T-helper 17 cell (primary cell): ENCODE data around the gene NBEAL1. TPM values are rescaled to one million over a fixed set of nuclear protein-coding genes. Genes with fewer than 3 reads are reported as not detected.
"Not testable (repeated sequence)": the region's sequence is repeated elsewhere in the genome, so short reads cannot be mapped to it uniquely, and the experiment has no call there.

Source experiments
- ATAC-seq: fragments of 150-1000 bp; cut with Tn5 transposase; 2 replicates; pipeline ENCODE4 v1.10.0; 2021; ENCODE audit warnings: mild to moderate bottlenecking, moderate library complexity
- DNase-seq, 3 donors: peaks; one replicate each; pipeline versions ENCODE4 v3.0.0 to v3.0.0-alpha.2; 2020 to 2021
- H3K9me3 ChIP-seq: one replicate; pipeline ENCODE4 v1.7.0; 2013; ENCODE audit warnings: low read length, mild to moderate bottlenecking; ENCODE audit not compliant: control insufficient read depth, poor library complexity, severe bottlenecking
- H3K27ac Mint-ChIP-seq: one replicate; pipeline ENCODE4 v1.8.0; 2022; ENCODE audit warnings: mild to moderate bottlenecking, moderate library complexity, mixed read lengths
- H3K27me3 Mint-ChIP-seq: one replicate; pipeline ENCODE4 v1.8.0; 2022; ENCODE audit warnings: mixed read lengths
- H3K36me3 Mint-ChIP-seq: one replicate; pipeline ENCODE4 v1.8.0; 2022; ENCODE audit warnings: low read depth, mixed read lengths
- H3K4me1 Mint-ChIP-seq: one replicate; pipeline ENCODE4 v1.8.0; 2022; ENCODE audit warnings: mild to moderate bottlenecking, mixed read lengths
- H3K4me3 Mint-ChIP-seq: one replicate; pipeline ENCODE4 v1.8.0; 2022; ENCODE audit warnings: mild to moderate bottlenecking, moderate library complexity, mixed read lengths
- total RNA-seq, 4 donors: library from RNA in 2 of 4; stranded (reverse) in 2 of 4; gene quantifications; one replicate each; pipeline ENCODE4 v1.2.3 and lab custom pipeline; 2022 to 2026

NBEAL1 gene
- total RNA-seq, 2 donors from 2014 or later = 7.7 to 11.5 TPM

GRCh38 chr2:203237346-203238238 is 222.9 kb downstream of the NBEAL1 start:
- H3K36me3 Mint-ChIP-seq = peaks cover 8% of the 10 kb centered on the region

GRCh38 chr2:203238292-203238703 is 223.6 kb downstream of the NBEAL1 start:
- no peaks in the 10 kb centered on the region for H3K27me3 Mint-ChIP-seq
- DNase-seq (no peak), ATAC-seq (peak; percentile 0)
- no peaks in the 10 kb centered on the region for H3K9me3 ChIP-seq
- peaks cover 27% of the 10 kb centered on the region for H3K4me1 Mint-ChIP-seq
- peak overlapping the region; percentile 99 for H3K27ac Mint-ChIP-seq
- peak overlapping the region; percentile 97 for H3K4me3 Mint-ChIP-seq
- H3K36me3 Mint-ChIP-seq = peaks cover 13% of the 10 kb centered on the region

More at GRCh38 chr2:203237346-203238238, 222.9 kb downstream of the NBEAL1 start:
- peak overlapping the region; percentile 97 for H3K4me3 Mint-ChIP-seq
- no peak for ATAC-seq
- peaks cover 21% of the 10 kb centered on the region for H3K4me1 Mint-ChIP-seq
- H3K27me3 Mint-ChIP-seq = no peaks in the 10 kb centered on the region
- no peak for DNase-seq
- peak overlapping the region; percentile 99 for H3K27ac Mint-ChIP-seq
- no peaks in the 10 kb centered on the region for H3K9me3 ChIP-seq

GRCh38 chr2:203238704-203239526 is 224.2 kb downstream of the NBEAL1 start, which contains the start of gene CYP20A1:
CYP20A1 (plus strand) TSS chr2:203239018; CDS start chr2:203239063, 45 bp downstream.
- Mint-ChIP-seq H3K27ac (peak within 1 kb of the TSS; percentile 99), H3K4me3 (peak within 1 kb of the TSS; percentile 97), H3K27me3 (no peaks in the 10 kb centered on the region), H3K4me1 (peaks cover 27% of the 10 kb centered on the region), H3K36me3 (peaks cover 13% of the 10 kb centered on the region)
- H3K9me3 ChIP-seq = no peaks in the 10 kb centered on the region
- ATAC-seq = peak; percentile 86
- DNase-seq = peak; percentile 94 to 97 (median 95)

GRCh38 chr2:203240491-203240890 is 225.8 kb downstream of the NBEAL1 start:
- H3K9me3 ChIP-seq = no peaks in the 10 kb centered on the region
- peak overlapping the region; percentile 99 for H3K27ac Mint-ChIP-seq
- H3K27me3 Mint-ChIP-seq = no peaks in the 10 kb centered on the region
- peaks cover 13% of the 10 kb centered on the region for H3K36me3 Mint-ChIP-seq
- H3K4me1 Mint-ChIP-seq = peaks cover 27% of the 10 kb centered on the region
- no peak for DNase-seq
- no peak for ATAC-seq
- H3K4me3 Mint-ChIP-seq = peak overlapping the region; percentile 97

GRCh38 chr2:203242518-203242917 is 227.8 kb downstream of the NBEAL1 start:
- H3K4me3 Mint-ChIP-seq = no peak overlapping the region

GRCh38 chr2:203246646-203247045 is 232.0 kb downstream of the NBEAL1 start:
- Mint-ChIP-seq H3K27me3 (no peaks in the 10 kb centered on the region), H3K27ac (no peak overlapping the region), H3K4me3 (no peak overlapping the region), H3K36me3 (peaks cover 7% of the 10 kb centered on the region), H3K4me1 (peaks cover 10% of the 10 kb centered on the region)
- ATAC-seq (no peak), DNase-seq (no peak)
- no peaks in the 10 kb centered on the region for H3K9me3 ChIP-seq

More at GRCh38 chr2:203242518-203242917, 227.8 kb downstream of the NBEAL1 start:
- ATAC-seq = no peak
- no peaks in the 10 kb centered on the region for H3K9me3 ChIP-seq
- Mint-ChIP-seq H3K36me3 (peaks cover 15% of the 10 kb centered on the region), H3K27ac (no peak overlapping the region), H3K4me1 (peaks cover 29% of the 10 kb centered on the region), H3K27me3 (no peaks in the 10 kb centered on the region)
- DNase-seq = no peak

- Mint-ChIP-seq H3K27me3 (no peaks in the 10 kb centered on the region), H3K36me3 (peaks cover 12% of the 10 kb centered on the region), H3K4me3 (no peak overlapping the region), H3K4me1 (peaks cover 2% of the 10 kb centered on the region), H3K27ac (peak overlapping the region; percentile 19)
- no peaks in the 10 kb centered on the region for H3K9me3 ChIP-seq
- ATAC-seq (no peak), DNase-seq (no peak)
These were observed 238.1 kb downstream of the NBEAL1 start for GRCh38 chr2:203252818-203253217.

- H3K9me3 ChIP-seq, H3K4me1 Mint-ChIP-seq, ATAC-seq, H3K27me3 Mint-ChIP-seq, H3K4me3 Mint-ChIP-seq, DNase-seq: not testable (repeated sequence)
- Mint-ChIP-seq H3K27ac (peak overlapping the region; percentile 19), H3K36me3 (peaks cover 14% of the 10 kb centered on the region)
These were observed 238.9 kb downstream of the NBEAL1 start for GRCh38 chr2:203253422-203254095.

- H3K27me3 Mint-ChIP-seq = no peaks in the 10 kb centered on the region
- peaks cover 15% of the 10 kb centered on the region for H3K4me1 Mint-ChIP-seq
- H3K36me3 Mint-ChIP-seq = peaks cover 9% of the 10 kb centered on the region
- no peak for DNase-seq
- no peaks in the 10 kb centered on the region for H3K9me3 ChIP-seq
- ATAC-seq = no peak
- H3K4me3 Mint-ChIP-seq = no peak overlapping the region
- peak overlapping the region; percentile 60 for H3K27ac Mint-ChIP-seq
These were observed 246.9 kb downstream of the NBEAL1 start for GRCh38 chr2:203261326-203262159.

Other genes with a start within 250 kb of the NBEAL1 start
- 1 to 10 TPM; 2.4 to 3.3 TPM for gene ICA1L, start 143.1 kb upstream of the NBEAL1 start, total RNA-seq
- gene WDR12, start 103.2 kb upstream of the NBEAL1 start, total RNA-seq = 10 to 100 TPM; 13.4 to 18.0 TPM
- 10 to 100 TPM; 10.5 to 11.5 TPM for gene CARF, start 102.6 kb upstream of the NBEAL1 start, total RNA-seq
- 10 to 100 TPM; 31.3 to 34.7 TPM for gene CYP20A1, start 224.1 kb downstream of the NBEAL1 start, total RNA-seq